Mesendoderm (in vitro differentiated cells): ENCODE measurements around the gene NRDC.
A peak's percentile ranks its signal among the peaks of the same experiment; 100 is the strongest.
"Not testable (repeated sequence)": the region's sequence is repeated elsewhere in the genome, so short reads cannot be mapped to it uniquely, and the experiment has no call there.

Experiments used
- DNase-seq: peaks from one replicate; pipeline ENCODE4 v3.0.0; 2013
- H2AK5ac ChIP-seq: 2 replicates; pipeline ENCODE4 v1.6.1; 2013; ENCODE audit warnings: low read length, inconsistent platforms
- H2BK120ac ChIP-seq: 2 replicates; pipeline ENCODE4 v1.6.1; 2013; ENCODE audit warnings: low read depth, mild to moderate bottlenecking, low read length, moderate library complexity, mixed read lengths
- H2BK15ac ChIP-seq: replicated peaks from 2 replicates; pipeline ENCODE4 v1.6.1; 2013; ENCODE audit warnings: low read depth, mild to moderate bottlenecking, moderate library complexity
- H2BK5ac ChIP-seq: 2 replicates; pipeline ENCODE4 v1.6.1; 2013; ENCODE audit warnings: low read length, inconsistent platforms
- H3K18ac ChIP-seq: 2 replicates; pipeline ENCODE4 v1.6.1; 2013; ENCODE audit warnings: mild to moderate bottlenecking, low read length, mixed read lengths
- H3K23ac ChIP-seq: one replicate; pipeline ENCODE4 v1.6.1; 2013; ENCODE audit warnings: low read length
- H3K27ac ChIP-seq: 2 replicates; pipeline ENCODE4 v1.5.1; 2013; ENCODE audit warnings: low read depth, mild to moderate bottlenecking, inconsistent platforms, low read length, moderate library complexity
- H3K27me3 ChIP-seq: 2 replicates; pipeline ENCODE4 v1.6.1; 2013; ENCODE audit warnings: low read length, control low read depth, mild to moderate bottlenecking, inconsistent platforms; ENCODE audit not compliant: insufficient read depth, poor library complexity
- H3K36me3 ChIP-seq: 2 replicates; pipeline ENCODE4 v1.6.1; 2013; ENCODE audit warnings: low read length, inconsistent platforms; ENCODE audit not compliant: control insufficient read depth, insufficient read depth
- H3K4ac ChIP-seq: one replicate; pipeline ENCODE4 v1.6.1; 2013; ENCODE audit warnings: low read depth, mild to moderate bottlenecking, low read length, moderate library complexity
- H3K4me1 ChIP-seq: 2 replicates; pipeline ENCODE4 v1.6.1; 2013; ENCODE audit warnings: low read depth, low read length, inconsistent platforms; ENCODE audit not compliant: control insufficient read depth
- H3K4me2 ChIP-seq: 2 replicates; pipeline ENCODE4 v1.6.1; 2013; ENCODE audit warnings: low read length
- H3K4me3 ChIP-seq: 2 replicates; pipeline ENCODE4 v1.5.1; 2013; ENCODE audit warnings: mild to moderate bottlenecking, low read length
- H3K56ac ChIP-seq: one replicate; pipeline ENCODE4 v1.6.1; 2013; ENCODE audit warnings: low read length
- H3K79me1 ChIP-seq: 2 replicates; pipeline ENCODE4 v1.6.1; 2013; ENCODE audit warnings: low read length, inconsistent platforms
- H3K79me2 ChIP-seq: 2 replicates; pipeline ENCODE4 v1.6.1; 2013; ENCODE audit warnings: mild to moderate bottlenecking, low read length; ENCODE audit not compliant: control insufficient read depth, insufficient read depth
- H3K9ac ChIP-seq: 2 replicates; pipeline ENCODE4 v1.6.1; 2013; ENCODE audit warnings: low read length, inconsistent platforms
- H4K5ac ChIP-seq: one replicate; pipeline ENCODE4 v1.6.1; 2013; ENCODE audit warnings: low read length
- H4K8ac ChIP-seq: one replicate; pipeline ENCODE4 v1.6.1; 2013; ENCODE audit warnings: low read depth, mild to moderate bottlenecking, control low read depth, low read length, moderate library complexity
- WGBS: extraction: QIAGEN DNeasy Blood & Tissue Kit; methylation state at CpG from one replicate; pipeline ENCODE4 v1.1.7; 2013; ENCODE audit warnings: low lambda C conversion rate, missing lambda C conversion rate; ENCODE audit not compliant: insufficient coverage; ENCODE audit errors: extremely low coverage; 5-methylcytosine and 5-hydroxymethylcytosine counted together

Gene NRDC

DNA sequence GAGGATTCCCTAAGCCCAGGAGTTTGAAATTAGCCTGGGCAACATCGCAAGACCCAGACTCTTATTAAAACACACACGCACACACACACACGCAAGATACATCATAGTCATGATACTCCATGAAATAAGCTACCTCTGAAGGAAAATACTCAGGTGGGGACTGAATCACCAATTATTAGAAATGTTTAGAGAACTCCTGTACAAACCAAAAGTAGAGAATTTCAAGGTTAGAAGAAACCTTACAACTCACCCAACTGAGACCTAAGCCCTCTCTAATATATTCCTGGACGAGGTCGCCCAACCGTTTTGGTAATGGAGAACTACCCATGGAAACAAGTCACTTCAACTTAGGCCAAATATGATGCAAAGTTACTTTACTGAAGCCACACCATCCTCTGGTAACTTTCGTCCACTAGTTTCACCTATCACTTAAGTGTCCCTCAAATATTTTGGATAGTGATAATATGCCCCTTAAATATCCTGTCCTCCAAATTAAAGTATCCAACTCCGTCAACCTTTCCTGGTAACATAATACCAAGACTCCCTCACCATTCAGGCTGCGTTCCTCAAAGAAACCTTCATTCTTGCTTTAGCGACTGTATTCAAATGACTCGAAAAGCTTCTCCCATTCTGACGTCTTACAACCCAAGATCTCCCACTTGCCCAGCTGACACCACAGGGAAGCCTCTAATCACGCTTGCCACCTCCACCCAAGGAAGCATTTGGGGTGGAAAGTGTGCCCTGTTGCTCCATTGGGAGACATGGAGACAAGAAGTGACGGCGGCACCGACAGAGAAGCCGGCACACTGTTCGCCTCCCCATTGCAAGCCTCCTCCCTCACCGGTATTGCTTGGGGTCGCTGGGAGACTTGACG lies 856 bp downstream of the NRDC start:
- Histone ChIP-seq H3K9ac (peak overlapping the region; percentile 97), H3K4me1 (peaks cover 4% of the 10 kb centered on the region), H3K27me3 (no peaks in the 10 kb centered on the region), H3K18ac (peak overlapping the region; percentile 52), H4K8ac (no peak overlapping the region), H2AK5ac (no peak overlapping the region), H2BK120ac (no peak overlapping the region), H3K4me3 (peak overlapping the region; percentile 96), H2BK5ac (peak overlapping the region; percentile 93), H3K27ac (peak overlapping the region; percentile 95), H3K36me3 (no peaks in the 10 kb centered on the region), H3K79me1 (no peaks in the 10 kb centered on the region), H4K5ac (no peak overlapping the region), H3K23ac (no peak overlapping the region), H3K4me2 (peak overlapping the region; percentile 34), H3K56ac (peak overlapping the region; percentile 100), H2BK15ac (no peak overlapping the region), H3K4ac (peak overlapping the region; percentile 44), H3K79me2 (peaks cover 39% of the 10 kb centered on the region)
- no CpG with 5 or more reads among the region's 21 CpGs for WGBS
- DNase-seq, result peak; percentile 57

DNA sequence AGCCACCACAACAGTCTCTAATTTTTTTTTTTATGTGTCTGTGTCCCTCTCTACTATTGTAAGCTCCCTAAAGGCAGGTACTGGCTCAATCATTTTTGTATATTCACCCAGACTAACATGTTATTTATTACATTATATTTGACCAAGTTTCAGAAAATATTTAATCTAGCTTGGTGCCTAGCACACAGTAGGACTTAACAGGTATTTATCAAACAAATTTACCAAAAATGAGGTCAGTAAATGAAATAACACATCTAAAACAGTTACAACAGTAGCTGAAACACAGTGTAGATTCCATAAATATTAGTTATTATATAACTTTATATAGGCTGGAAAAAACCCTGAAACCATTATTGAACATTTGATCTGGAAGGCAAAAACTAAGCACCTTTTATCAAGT lies 2.7 kb downstream of the NRDC start:
- no peak overlapping the region for H2AK5ac ChIP-seq
- no peak for DNase-seq
- H3K9ac ChIP-seq, result no peak overlapping the region
- H3K36me3 ChIP-seq, result no peaks in the 10 kb centered on the region
- H4K5ac ChIP-seq, result no peak overlapping the region
- no peak overlapping the region for H2BK5ac ChIP-seq
- H3K4me2 ChIP-seq, result no peak overlapping the region
- no peak overlapping the region for H3K4ac ChIP-seq
- H3K79me2 ChIP-seq, result peaks cover 51% of the 10 kb centered on the region
- no peak overlapping the region for H3K23ac ChIP-seq
- H3K56ac ChIP-seq, result no peak overlapping the region
- peaks cover 3% of the 10 kb centered on the region for H3K79me1 ChIP-seq
- no peak overlapping the region for H4K8ac ChIP-seq
- H3K27ac ChIP-seq, result no peak overlapping the region
- no peak overlapping the region for H2BK15ac ChIP-seq
- H3K4me3 ChIP-seq, result no peak overlapping the region
- H3K27me3 ChIP-seq, result no peaks in the 10 kb centered on the region
- no peak overlapping the region for H3K18ac ChIP-seq
- H3K4me1 ChIP-seq, result peaks cover 4% of the 10 kb centered on the region
- no peak overlapping the region for H2BK120ac ChIP-seq

DNA sequence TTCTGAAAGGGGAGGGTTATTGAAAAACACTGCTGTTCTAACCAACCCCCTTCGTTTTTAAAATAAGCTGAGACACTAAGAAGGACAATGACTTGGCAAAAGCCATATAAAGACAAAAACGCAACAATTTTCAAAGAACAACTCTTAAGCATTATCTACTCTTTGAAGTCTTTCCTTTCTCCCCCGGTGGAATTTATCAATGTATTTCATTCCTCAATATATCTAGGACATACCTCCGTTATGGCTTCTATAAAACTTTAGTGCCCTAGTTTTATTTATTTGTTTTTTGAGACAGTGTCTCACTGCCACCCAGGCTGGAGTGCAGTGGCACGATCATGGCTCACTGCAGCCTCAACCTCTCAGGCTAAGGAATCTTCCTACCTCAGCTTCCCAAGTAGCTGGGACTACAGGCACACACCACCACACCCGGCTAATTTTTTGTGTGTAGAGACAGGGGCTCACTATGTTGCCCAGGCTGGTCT lies 3.2 kb downstream of the NRDC start:
- Histone ChIP-seq H3K4me2 (no peak overlapping the region), H3K27ac (no peak overlapping the region), H3K9ac (no peak overlapping the region), H3K56ac (peak overlapping the region; percentile 44), H3K79me2 (peaks cover 53% of the 10 kb centered on the region), H3K23ac (no peak overlapping the region), H3K4ac (no peak overlapping the region), H2AK5ac (no peak overlapping the region), H3K4me1 (peaks cover 4% of the 10 kb centered on the region), H3K27me3 (no peaks in the 10 kb centered on the region), H2BK15ac (no peak overlapping the region), H3K36me3 (no peaks in the 10 kb centered on the region), H3K18ac (no peak overlapping the region), H3K79me1 (peaks cover 5% of the 10 kb centered on the region), H4K5ac (no peak overlapping the region), H2BK120ac (no peak overlapping the region), H4K8ac (no peak overlapping the region), H2BK5ac (no peak overlapping the region), H3K4me3 (no peak overlapping the region)
- DNase-seq, result no peak
- no CpG with 5 or more reads among the region's 6 CpGs for WGBS

DNA sequence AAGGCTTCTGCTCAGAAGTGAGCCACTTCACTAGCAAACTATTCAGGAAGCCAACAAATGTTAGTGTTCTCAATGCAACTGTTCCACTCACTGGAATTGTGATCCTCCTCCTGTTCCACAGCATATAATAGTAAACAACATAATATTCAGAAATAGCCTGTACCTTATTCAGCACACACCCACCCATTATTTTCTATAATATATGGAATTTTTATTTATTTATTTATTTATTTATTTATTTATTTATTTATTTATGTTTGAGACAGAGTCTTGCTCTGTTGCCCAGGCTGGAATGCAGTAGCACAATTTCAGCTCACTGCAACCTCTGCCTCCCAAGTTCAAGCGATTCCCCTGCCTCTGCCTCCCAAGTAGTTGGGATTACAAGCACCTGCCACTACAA lies 5.3 kb downstream of the NRDC start:
- H4K5ac ChIP-seq, DNase-seq, H3K4me3 ChIP-seq, H3K36me3 ChIP-seq, H3K4me2 ChIP-seq, H3K27me3 ChIP-seq, H3K56ac ChIP-seq, H3K4me1 ChIP-seq, H3K79me1 ChIP-seq, H3K9ac ChIP-seq, H3K27ac ChIP-seq, H4K8ac ChIP-seq, H2BK120ac ChIP-seq, H2BK5ac ChIP-seq, H3K18ac ChIP-seq, H2BK15ac ChIP-seq, H3K4ac ChIP-seq, H2AK5ac ChIP-seq, H3K23ac ChIP-seq: not testable (repeated sequence)
- WGBS, result no CpG with 5 or more reads among the region's 1 CpG
- peaks cover 61% of the 10 kb centered on the region for H3K79me2 ChIP-seq

DNA sequence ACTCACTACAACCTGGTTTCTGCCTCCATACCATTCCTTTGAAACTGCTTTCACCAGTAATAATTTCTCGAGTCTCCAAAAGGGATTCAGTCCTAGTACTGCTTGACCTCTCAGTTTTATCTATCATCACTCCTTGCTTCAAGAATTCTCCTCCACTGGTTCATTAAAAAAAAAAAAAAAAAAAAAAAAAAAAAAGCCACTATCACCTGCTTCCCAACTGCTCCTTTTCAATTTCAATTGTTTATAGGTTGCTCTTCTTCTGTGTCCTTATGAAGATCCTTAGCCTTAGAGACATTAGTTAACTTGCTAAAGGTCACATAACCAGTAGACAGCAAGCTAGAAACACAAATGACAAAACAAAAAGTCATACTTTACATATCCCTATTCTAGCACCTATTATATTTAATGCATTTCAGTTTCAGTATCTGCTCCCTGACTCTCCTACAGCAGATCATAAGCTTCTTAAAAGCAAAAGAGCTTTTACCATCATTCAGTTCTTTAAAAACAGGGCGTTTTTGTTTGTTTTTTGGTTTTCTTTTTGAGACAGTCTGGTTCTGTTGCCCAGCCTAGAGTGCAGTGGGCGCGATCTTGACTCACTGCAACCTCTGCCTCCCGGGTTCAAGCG lies 7.1 kb downstream of the NRDC start:
- Histone ChIP-seq H3K4me3 (no peak overlapping the region), H3K4ac (no peak overlapping the region), H4K5ac (no peak overlapping the region), H3K18ac (no peak overlapping the region), H2BK15ac (no peak overlapping the region), H3K36me3 (no peaks in the 10 kb centered on the region), H2AK5ac (no peak overlapping the region), H3K4me2 (no peak overlapping the region), H4K8ac (no peak overlapping the region), H2BK5ac (no peak overlapping the region), H2BK120ac (no peak overlapping the region), H3K23ac (no peak overlapping the region), H3K27me3 (no peaks in the 10 kb centered on the region), H3K79me1 (peaks cover 9% of the 10 kb centered on the region), H3K4me1 (no peaks in the 10 kb centered on the region), H3K79me2 (peaks cover 53% of the 10 kb centered on the region), H3K27ac (no peak overlapping the region), H3K9ac (no peak overlapping the region), H3K56ac (no peak overlapping the region)
- no peak for DNase-seq
- no CpG with 5 or more reads among the region's 6 CpGs for WGBS
